ENCODE results near the gene KIF1B. TPM values are rescaled to one million over a fixed set of nuclear protein-coding genes. Genes with fewer than 3 reads are reported as not detected.

Gene KIF1B
- total and polyA plus RNA-seq, 8 donors = 8.2 to 26.4 (median 19.3) TPM

GRCh38 chr1:10228528-10228927, 18.2 kb downstream of the KIF1B start:
- H3K4me3 ChIP-seq = no peak overlapping the region
- DNase-seq (no peak), ATAC-seq (no peak), FAIRE-seq (no peak)
- intact Hi-C loops (cut with DNase I) = no loop called here
- H3K36me3 ChIP-seq = no peaks in the 10 kb centered on the region
- no peak overlapping the region for H3K27ac ChIP-seq
- H3K4me1 ChIP-seq = peaks cover 0 to 7% (median 0%) of the 10 kb centered on the region in 3 donors
- no peaks in the 10 kb centered on the region for H3K9me3 ChIP-seq
- WGBS, 2 donors = 79 to 80% methylated on average over 2 of the region's 2 CpGs
- H3K27me3 ChIP-seq = no peaks in the 10 kb centered on the region
- no peak for TF ChIP-seq CTCF (IDR thresholded peaks at IDR 0.05)

- ATAC-seq (no peak), FAIRE-seq (no peak), DNase-seq (no peak)
- no peak overlapping the region for H3K27ac ChIP-seq
- no peak overlapping the region for H3K4me3 ChIP-seq
- no peaks in the 10 kb centered on the region for H3K9me3 ChIP-seq
- WGBS, 2 donors = 88 to 96% methylated on average over 5 of the region's 5 CpGs
- no peak for TF ChIP-seq CTCF (IDR thresholded peaks at IDR 0.05)
- intact Hi-C loops (cut with DNase I) = no loop called here
- H3K27me3 ChIP-seq = no peaks in the 10 kb centered on the region
- no peaks in the 10 kb centered on the region for H3K36me3 ChIP-seq
- peaks cover 0 to 7% (median 0%) of the 10 kb centered on the region in 3 donors for H3K4me1 ChIP-seq
Observed at GRCh38 chr1:10229903-10230302, 19.5 kb downstream of the KIF1B start.

GRCh38 chr1:10232163-10232562, 21.8 kb downstream of the KIF1B start:
- no peak overlapping the region for H3K4me3 ChIP-seq
- no peak overlapping the region for H3K27ac ChIP-seq
- no peaks in the 10 kb centered on the region for H3K36me3 ChIP-seq
- intact Hi-C loops (cut with DNase I) = no loop called here
- 66 to 78% methylated on average over 5 of the region's 5 CpGs for WGBS, 2 donors
- no peak for ATAC-seq
- H3K9me3 ChIP-seq = no peaks in the 10 kb centered on the region
- FAIRE-seq = no peak
- DNase-seq = no peak
- TF ChIP-seq CTCF (IDR thresholded peaks at IDR 0.05) = no peak
- H3K27me3 ChIP-seq = no peaks in the 10 kb centered on the region
- H3K4me1 ChIP-seq = peaks cover 0 to 7% (median 0%) of the 10 kb centered on the region in 3 donors

- H3K4me1 ChIP-seq = no peaks in the 10 kb centered on the region
- H3K9me3 ChIP-seq = no peaks in the 10 kb centered on the region
- no peak for TF ChIP-seq CTCF (IDR thresholded peaks at IDR 0.05)
- intact Hi-C loops (cut with DNase I) = no loop called here
- H3K4me3 ChIP-seq = no peak overlapping the region
- ATAC-seq = no peak
- H3K27me3 ChIP-seq = no peaks in the 10 kb centered on the region
- no peaks in the 10 kb centered on the region for H3K36me3 ChIP-seq
- H3K27ac ChIP-seq = no peak overlapping the region
- WGBS, 2 donors = 77 to 80% methylated on average over 2 of the region's 2 CpGs
- no peak for FAIRE-seq
- DNase-seq = no peak
Observed at GRCh38 chr1:10236405-10237156, 26.2 kb downstream of the KIF1B start.

GRCh38 chr1:10237157-10237539, 26.8 kb downstream of the KIF1B start:
- no peaks in the 10 kb centered on the region for H3K27me3 ChIP-seq
- H3K27ac ChIP-seq = no peak overlapping the region
- DNase-seq (no peak), FAIRE-seq (no peak), ATAC-seq (no peak)
- intact Hi-C loops (cut with DNase I) = no loop called here
- no peaks in the 10 kb centered on the region for H3K36me3 ChIP-seq
- H3K9me3 ChIP-seq = no peaks in the 10 kb centered on the region
- TF ChIP-seq CTCF (IDR thresholded peaks at IDR 0.05) = no peak
- no peak overlapping the region for H3K4me3 ChIP-seq
- 87 to 94% methylated on average over 1 of the region's 1 CpG for WGBS, 2 donors
- H3K4me1 ChIP-seq = no peaks in the 10 kb centered on the region

Data from pancreas (tissue), 10 donors.